HCT116 (cell line): ENCODE measurements around the gene LXN.

Experiments
- CEBPB ChIP-seq: IDR thresholded peaks from 2 replicates; pipeline ENCODE4 v1.6.1; 2012; ENCODE audit warnings: low read depth
- ELF1 ChIP-seq: IDR thresholded peaks from 2 replicates; pipeline ENCODE4 v1.6.1; 2012; ENCODE audit warnings: low read depth, borderline replicate concordance
- FOSL1 ChIP-seq: IDR thresholded peaks from 2 replicates; pipeline ENCODE4 v1.6.1; 2012; ENCODE audit warnings: low read depth
- POLR2AphosphoS5 ChIP-seq: IDR thresholded peaks from 2 replicates; pipeline ENCODE4 v1.6.1; 2011; ENCODE audit warnings: mild to moderate bottlenecking, low read depth, low read length, moderate library complexity
- TF ChIP-seq, protein P1 (sequence below), 3 experiments: fragments of 200-600 bp in 1 of 3; sonication (generic) in 1 of 3; IDR thresholded peaks in 2 of 3; conservative IDR thresholded peaks in 1 of 3; 2 replicates each; pipeline ENCODE4 v1.5.1; 2012 to 2017; ENCODE audit warnings: low read depth in 2 of 3, low read length in 2 of 3, antibody characterized with exemption in 1 of 3, borderline replicate concordance in 1 of 3, control low read depth in 1 of 3, mild to moderate bottlenecking in 1 of 3, mixed read lengths in 1 of 3, mixed run types in 1 of 3, moderate library complexity in 1 of 3; ENCODE audit not compliant: insufficient read depth in 1 of 3

DNA sequence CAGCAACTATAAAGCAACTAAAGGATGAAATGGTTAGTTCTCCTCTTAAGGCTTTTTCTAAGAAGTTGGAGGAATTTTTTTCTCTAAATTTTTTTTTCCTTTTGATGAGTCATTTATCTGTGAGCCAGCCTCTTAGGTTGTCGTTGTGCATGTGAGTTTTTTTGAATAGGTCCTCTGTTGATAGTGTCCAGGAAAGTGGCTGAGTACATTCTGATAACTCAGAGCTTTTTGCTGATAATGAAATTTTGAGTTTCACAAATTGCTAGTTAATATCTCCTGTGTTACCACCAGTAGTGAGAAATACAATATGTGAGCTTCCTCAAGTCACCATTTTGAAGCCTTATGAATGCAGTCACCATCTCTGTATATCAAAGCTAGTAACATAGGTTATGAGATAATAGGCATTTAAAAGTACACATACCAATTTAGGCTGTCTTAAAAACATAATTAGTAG is 7.1 kb upstream of the LXN start:
- TF ChIP-seq FOSL1 = no peak
- no peak for TF ChIP-seq ELF1
- TF ChIP-seq, protein P1, sequence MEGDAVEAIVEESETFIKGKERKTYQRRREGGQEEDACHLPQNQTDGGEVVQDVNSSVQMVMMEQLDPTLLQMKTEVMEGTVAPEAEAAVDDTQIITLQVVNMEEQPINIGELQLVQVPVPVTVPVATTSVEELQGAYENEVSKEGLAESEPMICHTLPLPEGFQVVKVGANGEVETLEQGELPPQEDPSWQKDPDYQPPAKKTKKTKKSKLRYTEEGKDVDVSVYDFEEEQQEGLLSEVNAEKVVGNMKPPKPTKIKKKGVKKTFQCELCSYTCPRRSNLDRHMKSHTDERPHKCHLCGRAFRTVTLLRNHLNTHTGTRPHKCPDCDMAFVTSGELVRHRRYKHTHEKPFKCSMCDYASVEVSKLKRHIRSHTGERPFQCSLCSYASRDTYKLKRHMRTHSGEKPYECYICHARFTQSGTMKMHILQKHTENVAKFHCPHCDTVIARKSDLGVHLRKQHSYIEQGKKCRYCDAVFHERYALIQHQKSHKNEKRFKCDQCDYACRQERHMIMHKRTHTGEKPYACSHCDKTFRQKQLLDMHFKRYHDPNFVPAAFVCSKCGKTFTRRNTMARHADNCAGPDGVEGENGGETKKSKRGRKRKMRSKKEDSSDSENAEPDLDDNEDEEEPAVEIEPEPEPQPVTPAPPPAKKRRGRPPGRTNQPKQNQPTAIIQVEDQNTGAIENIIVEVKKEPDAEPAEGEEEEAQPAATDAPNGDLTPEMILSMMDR (IDR thresholded peaks at IDR 0.05 in 2 of 3, conservative IDR thresholded peaks at IDR 0.05 in 1 of 3; ENCODE audit: borderline replicate concordance in 1 of 3, insufficient read depth in 1 of 3, low read depth in 2 of 3, low read length in 2 of 3) = no peak
- no peak for TF ChIP-seq POLR2AphosphoS5
- no peak for TF ChIP-seq CEBPB
